T-helper 9 cell (primary cell): ENCODE data around the gene FBXL16.
"Not testable (repeated sequence)": the region's sequence is repeated elsewhere in the genome, so short reads cannot be mapped to it uniquely, and the experiment has no call there.

ENCODE experiments used
- DNase-seq: peaks from one replicate; pipeline ENCODE4 v3.0.0-alpha.2; 2020

Gene FBXL16

DNA sequence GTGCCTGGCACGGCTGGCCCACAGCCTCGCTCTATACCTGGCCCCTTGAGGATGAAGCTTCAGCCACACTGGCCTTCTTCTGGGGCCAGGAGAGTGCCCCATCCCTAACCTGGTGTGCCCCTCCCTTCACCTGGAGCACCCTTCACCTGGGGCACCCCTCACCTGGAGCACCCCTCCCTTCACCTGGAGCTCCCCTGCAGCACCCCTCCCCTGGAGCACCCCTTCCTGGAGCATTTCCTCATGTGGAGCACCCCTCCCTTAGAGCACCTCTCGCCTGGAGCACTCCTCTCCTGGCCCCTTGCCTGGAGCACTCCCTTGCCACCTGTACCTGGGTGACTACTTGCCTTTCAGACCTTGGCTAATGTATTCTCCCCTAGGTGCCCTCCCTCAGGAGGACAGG lies 2.4 kb upstream of the FBXL16 start:
- DNase-seq: no peak

DNA sequence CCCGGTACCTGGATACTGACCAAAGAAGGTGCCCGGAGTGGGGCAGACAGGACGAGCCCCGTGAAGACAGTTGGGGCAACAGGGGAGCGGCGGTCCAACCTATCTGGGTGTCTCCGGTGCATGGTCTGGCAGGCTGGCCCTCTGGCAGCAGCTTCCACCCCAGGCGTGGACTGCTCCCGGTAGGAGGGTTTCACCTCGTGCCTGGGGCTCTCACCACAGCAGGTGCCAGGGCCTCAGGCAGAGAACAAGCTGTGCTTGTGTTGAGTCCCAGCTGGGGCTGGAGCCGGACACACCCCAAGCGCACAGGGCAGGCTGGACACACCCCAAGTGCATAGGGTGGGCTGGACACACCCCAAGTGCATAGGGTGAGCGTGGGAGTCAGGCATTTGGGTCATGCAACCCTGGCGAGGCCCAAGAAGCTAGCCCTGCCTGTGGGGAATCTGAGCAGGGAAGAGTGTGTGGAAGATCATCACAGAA lies 1.5 kb upstream of the FBXL16 start:
- no peak for DNase-seq

DNA sequence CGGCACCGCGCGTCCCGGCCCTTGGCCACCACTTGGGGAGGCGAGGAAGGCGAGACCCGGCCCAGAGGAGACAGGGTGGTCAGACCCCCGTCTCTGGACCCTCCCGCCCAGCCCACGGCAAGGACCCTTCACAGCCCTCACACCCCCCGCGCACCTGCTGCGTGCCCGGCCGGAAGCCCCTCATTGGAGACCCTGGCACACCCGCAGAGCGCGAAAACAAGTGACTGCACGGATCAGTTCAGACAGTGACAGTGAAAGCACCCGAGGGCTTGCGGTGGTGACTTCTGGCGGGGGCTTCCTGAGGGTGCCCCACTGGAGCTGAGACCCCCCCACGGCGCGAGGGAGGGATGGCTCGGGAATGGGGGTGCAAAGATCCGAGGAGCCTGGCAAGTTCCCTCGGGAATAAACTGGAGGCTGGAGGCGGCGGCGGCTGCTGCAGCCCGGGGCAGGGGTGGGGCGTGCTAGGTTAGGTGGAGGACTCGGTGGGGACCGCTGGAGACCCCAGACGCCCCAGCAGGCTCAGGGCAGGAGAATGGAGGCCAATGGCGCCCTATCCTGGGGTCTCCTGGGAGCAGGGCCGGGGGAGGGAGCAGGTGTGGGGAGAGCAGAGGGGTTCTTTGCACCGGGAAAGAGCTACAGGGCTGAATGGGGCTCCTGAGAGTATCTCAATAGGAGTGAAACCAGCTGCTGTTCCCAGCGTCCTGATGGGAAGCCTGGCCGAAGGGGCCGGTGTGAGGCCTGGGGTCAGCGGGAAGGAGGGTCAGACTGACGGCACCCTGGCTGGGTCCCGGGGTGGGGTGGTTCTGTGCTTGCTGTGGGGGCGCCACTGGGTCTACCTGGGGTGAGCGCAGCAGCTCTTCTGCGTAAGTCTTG lies 824 bp upstream of the FBXL16 start:
- DNase-seq: no peak

DNA sequence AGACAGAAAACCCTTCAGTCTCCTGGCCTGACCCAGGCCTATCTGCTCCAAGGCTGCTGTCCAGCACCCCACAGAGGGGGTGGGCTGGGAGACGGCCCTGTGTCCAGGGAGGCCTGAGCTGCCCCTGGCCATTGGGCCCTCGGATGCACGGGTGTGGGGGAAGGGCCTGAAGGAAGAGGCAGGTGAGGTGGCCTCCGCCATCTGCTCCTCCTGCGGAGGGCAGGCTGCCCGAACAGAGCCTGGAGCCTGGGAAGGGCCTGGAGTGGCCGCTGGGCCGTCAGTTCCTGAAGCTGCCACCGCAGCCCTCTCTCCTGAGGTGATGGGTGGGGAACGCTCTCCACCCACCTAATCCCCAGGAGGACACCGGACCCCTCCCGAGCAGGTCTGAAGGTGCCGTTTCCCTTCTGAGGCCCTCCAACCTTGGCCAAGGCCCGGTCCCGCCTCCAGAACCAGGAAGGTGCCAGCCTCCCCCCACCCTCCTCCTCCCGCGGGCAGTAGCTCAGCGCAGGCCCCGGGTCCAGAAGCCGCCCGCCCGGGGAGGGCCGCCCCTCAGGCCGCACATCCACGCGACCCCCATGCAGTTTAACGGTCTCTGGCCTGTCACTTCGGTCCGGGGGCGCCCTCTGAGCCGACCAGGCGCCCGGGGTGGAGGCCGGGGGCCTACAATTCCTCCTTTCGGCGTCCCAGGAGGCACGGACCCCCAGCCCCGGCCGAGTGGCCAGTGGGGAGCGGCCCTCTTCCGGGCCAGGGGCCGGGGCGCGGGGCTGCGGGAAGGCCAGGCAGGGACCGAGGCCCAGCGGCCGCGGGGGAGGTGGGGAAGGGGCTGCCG lies 835 bp downstream of the FBXL16 start:
- no peak for DNase-seq

DNA sequence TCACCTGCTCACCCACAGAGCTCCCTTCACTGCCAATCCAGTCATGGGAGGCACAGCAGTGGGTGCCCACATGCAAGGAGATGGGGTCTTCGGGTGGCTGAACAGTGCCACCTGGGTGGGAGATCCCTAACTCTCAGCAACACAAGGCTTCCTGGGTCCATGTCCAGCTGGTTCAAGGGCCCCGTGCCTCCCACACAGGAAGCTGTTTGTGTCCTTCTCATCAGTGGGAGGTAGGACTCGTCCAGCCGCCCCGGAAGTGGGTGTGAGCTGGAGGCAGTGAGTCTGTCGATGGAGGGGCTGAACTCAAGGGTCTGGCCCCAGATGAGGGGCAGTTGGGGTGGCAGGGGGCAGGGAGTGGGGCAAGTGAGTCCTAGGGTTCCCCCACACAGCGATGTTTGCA lies 1.6 kb downstream of the FBXL16 start:
- DNase-seq: no peak

DNA sequence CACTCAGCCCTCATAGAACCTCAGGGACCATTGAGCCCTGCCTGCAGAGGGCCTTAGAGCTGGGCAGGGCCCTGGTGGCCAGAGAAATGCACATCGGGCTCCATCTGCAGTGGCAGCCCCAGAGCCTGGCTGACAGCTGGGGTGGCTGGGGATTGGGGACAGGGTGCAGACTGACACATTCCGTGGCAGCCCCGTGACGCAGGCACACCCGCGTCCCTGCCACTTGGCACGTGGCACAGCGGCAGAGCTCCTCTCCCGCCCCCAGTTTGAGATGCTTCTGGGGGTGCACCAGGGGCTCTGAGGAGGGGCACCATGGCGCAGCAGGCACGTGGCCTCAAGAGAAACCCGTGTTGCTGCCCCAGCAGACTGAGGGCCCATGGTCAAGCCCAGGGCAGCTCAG lies 2.2 kb downstream of the FBXL16 start:
- DNase-seq: no peak

DNA sequence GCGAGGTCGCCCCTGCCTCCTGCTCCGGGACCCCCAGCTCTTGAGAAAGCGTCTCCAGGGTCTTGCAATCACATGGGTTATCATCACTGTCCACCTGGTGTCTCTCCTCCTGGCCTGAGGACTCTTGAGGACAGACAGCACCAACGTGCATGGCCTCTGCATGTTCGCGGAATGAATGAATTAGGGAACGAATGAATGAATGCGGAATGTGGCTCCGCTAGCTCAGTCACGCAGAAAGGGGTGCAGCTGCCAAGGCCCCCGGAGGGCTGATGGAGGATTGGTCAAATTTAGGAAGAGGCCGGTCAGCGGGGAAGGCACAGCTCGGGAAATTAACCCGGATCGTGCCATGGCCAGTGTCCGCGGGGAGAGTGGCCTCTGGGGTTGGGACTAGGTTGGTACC lies 3.3 kb downstream of the FBXL16 start:
- DNase-seq: no peak

DNA sequence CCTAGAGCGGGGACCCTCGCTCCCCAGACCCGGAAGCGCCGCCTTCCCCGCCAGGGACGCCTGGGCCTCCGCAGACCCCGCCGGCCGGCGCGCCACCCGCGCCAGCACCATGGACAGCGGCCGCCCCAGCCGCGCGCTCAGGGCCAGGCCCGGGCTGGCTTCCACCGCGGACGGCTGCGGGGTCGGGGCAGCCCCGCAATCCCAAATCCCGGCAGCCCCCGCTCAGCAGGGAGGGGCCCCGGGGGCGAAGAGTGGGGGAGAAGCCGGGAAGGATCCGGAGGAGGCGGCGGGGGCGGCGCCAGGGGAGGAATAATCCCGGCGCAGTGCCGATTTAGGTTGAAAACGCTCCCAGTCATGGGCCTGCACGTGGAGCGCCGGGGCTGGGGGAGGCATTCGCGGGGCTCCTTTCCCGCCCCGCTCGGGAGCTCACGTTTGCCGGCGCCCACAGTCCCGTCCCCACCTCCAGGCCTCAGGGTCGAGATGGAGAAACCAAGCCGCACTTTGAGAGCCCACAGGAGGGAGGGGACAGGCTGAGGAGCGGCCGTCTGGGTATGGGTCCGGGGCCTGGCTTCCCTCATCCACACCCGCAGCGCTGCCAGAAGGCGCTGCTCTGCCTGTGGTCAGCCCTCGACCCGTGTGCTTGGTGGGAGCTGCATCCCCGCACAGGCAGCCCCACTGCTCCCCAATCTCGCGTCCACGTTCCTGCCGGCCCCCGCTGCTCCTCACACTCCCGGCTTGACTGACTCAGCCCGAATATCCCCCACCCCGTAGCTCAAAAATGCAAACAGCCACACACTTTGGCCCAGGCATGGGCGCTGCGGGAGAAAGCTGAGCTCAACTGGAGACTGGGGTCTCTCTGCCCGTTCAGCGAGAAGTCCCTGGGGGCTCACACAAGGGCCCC lies 4.7 kb downstream of the FBXL16 start:
- DNase-seq: peak; percentile 61

DNA sequence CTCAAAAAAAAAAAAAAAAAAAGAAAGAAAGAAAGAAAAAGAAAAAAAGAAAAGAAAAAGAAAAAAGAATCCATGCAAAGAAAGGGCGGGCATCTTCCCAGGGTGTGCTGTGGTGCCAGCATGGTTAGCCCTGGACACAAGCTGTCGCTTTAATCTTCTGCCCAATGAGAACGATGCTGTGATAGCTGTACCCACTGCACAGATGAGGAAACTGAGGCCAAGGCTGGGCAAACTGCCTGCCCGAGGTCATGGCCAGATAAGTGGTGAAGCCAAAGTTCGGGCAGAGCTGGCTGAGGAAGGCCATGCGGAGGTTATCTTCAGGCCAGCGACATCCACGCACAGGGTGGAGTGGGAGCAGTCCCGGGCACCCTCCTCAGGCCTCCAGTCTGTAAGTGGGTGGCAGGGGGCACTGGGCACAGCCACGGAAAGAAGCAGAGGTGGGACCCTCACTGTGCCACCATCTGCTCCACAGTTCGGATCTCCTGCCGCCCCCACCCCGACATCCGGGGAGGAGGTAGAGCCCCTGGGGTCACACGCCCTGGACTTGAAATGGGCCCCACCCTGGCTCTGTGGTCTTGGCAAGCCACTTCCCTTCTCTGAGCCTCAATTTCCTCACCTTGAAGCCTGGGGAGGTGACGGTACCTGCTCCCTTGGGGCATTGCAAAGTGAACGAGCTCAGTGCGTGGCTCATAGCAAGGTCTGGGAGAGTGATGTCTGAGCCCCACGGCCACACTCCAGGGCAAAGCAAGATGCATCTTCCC lies 6.5 kb downstream of the FBXL16 start:
- no peak for DNase-seq

DNA sequence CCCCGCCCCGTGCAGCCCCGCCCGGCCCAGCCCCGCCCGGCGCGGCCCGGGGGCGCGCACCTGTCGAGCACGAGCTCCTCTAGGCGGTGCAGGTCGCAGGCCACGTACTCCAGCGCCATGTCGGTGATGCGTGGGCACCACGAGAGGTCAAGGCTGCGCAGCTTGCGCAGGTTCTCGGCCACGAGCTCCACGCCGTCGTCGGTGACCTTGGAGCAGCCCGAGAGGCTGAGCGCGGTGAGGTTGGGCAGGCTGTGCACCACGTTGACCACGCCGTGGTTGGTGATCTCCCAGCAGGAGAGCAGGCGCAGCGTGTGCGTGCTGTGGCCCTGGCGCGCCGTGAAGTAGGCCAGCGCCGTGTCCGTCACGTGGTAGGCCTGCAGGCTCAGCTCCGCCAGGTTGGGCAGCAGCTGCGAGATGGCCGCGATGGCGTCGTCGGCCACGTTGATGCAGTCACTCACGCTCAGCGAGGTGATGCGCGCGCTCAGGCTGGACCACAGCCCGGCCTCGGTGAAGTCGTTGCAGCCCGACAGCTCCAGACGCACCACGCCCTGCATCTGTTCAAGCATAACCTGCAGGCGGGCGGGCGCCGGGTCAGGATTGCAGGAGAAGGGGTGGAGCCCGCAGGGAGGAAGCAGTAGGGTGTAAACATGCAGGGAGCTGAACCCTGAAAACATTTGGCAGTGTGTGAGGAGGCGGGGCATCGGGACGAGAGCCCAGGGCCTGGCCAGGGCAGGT lies 10.1 kb downstream of the FBXL16 start:
- DNase-seq: peak; percentile 61

DNA sequence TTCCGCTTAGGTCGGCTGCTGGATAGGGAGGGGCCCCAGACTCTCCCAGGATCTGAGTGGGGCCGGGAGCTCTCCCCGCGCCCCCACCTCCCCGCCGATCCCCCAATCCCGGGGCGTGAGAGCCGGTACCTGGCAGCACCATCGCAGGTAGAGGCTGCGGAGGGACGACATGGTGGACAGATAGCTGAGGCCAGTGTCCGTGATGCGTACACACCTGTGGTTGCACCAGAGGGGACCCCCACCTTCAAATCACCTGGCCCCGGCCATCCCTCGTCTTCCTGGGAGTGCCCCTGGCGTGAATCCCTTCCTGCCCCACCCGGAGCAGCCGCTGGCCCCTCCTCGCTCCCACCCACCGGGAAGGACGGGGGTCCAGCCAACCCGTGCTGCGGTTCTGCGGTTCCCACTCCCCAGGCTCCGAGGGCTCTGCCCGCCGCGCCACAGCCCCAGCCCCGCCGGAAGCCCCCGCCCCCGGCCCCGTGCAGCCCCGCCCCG lies 10.7 kb downstream of the FBXL16 start:
- DNase-seq: no peak

DNA sequence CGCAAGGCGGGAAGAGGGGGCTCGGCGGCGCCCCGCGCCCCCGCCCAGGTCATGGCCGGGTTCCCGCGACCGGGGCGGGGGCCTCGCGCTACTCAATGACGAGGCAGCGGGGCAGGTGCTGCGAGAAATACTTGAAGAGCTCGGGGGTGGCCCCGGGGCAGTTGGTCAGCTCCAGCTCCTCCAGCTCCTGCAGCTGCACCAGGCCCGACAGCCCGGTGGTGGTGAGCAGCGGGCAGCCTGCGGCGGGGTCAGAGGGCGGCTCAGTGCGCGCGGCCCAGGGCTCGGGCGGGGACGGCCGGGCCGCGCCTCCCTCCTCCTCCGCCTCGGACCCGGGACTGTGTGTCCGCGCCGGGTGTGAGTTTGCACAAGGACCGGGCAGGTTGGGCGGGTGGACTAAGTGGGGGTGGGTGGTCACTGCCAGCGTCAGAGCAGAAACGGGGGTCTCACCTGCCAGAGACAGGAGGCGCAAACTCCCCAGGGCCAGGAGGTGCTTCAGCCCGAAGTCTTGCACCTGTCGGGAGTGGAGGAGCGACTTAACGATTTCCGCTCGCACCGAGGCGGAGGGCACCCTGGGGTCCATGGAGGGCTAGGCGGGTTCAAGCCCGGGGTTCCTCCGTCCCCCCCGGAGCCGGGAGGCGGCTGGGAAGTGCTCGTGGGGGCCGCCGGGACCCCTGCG lies 11.3 kb downstream of the FBXL16 start:
- DNase-seq: no peak

DNA sequence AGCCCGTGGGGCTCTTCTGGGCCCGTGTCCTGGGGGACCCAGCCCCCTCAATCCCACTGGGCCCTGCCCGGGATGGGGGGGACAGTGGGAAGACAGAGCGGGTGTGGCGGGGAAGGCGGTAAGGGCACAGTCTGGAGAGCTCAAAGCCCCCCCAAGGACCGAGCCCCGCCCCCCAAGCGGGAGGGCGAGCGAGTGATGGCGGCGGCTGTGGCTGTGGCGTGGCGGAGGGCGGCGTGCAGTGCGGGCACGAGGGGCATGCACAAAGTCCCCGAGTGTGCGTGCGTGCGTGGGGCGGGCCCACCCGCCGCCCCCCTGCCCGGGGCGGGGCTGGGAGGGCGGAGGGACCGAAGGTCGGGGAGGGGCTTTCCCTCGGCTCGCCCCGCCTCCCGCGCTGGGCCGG lies 11.8 kb downstream of the FBXL16 start:
- DNase-seq: no peak

DNA sequence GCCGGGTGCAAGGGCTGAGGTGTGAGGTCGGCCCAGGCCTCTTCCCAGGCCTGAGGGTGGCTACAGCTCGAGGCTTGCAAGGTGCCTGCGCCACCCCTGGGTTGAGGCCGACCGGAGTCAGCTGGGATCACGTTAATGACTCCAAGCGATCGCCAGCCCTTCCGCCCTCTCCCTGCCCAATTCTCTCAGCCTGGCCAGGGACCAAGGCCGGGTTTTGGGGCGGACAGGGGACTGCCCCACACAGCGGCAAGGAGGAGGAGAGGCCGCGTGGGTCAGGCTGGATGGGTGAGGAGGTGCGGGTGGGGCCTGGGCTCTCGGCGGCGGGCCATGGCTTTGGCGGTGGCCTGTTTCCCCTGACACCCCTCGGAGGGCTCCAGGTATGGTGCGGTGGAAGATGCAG lies 12.2 kb downstream of the FBXL16 start:
- DNase-seq: no peak

DNA sequence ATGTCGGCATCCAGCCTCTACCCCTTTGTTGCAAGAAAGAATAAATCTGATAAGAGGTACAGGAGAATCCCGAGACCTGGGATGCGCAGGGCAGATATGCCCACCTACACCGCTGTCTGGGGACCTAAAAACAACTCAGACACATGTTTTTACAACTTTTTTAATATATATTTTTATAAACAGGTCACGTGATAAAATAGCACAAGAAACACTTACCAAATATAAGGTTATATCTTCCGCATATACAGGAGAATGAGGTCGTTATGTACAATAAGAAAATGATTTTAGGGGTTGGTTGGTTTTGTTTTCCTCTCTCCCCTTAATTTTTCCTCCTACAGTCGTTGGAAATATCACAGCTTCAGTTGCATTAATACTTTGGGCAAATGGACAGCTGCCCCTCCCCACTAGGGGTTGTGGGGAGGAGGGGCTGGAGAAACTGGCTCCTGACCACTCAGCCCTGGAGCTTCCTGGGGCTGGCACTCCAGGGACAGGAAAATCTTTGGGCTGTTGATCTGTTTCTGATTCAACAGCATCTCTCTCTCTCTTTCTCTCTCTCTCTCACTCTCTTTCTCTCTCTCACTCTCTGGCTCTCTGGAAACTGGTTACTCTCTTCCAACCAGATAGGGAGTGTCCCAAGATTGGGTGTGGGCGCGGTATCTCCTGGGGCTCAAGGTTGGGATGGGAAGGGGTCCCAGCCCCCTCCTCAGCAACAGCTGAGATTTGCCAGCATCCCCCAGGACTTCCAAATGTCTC lies 13.1 kb downstream of the FBXL16 start:
- DNase-seq: no peak

DNA sequence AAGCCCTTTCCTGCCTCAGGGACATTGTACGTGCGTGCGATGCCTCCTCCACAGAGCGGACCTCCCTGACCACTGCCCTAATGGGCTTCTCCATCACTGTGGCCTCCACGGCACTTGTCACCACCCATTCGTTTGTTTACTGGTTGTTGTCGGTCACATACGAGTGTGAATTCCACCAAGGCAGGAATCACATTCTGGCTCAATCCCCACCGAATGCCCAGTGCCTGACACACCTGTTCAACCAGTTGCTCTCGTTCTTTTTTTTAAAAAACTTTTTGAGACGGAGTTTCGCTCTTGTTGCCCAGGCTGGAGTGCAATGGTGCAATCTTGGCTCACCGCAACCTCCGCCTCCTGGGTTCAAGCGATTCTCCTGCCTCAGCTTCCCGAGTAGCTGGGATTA lies 14.4 kb downstream of the FBXL16 start:
- not testable (repeated sequence) for DNase-seq

DNA sequence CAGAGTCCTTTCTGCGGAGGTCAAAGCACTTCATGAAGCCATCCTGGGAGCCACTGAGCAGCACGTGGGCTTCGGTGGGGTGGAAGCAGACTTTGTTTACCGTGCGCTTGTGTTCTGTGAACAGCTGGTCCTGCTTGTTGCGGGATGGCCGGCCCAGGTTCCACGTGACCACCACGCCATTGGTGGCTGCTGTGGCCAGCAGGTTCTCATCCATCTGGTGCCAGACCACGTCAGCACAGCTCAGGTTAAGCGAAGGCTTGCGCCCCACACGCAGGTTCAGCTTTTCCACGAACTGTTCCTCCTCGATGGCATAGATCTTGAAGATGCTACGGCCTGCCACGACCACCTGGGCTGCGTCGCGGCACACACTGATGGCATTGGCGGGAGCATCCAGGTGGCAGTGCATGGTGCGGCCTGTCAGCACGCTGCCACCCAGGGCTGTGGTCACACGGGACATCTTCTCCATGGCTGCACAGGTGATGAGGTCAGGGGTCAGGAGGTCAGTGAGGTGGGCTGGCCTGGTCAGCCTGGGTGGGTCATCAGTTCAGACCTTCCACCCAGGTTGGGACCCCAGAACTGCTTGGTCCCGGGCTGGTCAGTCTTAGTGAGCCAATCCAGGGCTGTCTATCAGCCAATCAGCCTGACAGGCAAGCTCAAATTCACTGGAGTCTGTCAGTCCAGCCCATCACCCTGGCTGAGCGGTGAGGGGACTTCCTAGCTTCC lies 16.3 kb downstream of the FBXL16 start:
- DNase-seq: no peak

DNA sequence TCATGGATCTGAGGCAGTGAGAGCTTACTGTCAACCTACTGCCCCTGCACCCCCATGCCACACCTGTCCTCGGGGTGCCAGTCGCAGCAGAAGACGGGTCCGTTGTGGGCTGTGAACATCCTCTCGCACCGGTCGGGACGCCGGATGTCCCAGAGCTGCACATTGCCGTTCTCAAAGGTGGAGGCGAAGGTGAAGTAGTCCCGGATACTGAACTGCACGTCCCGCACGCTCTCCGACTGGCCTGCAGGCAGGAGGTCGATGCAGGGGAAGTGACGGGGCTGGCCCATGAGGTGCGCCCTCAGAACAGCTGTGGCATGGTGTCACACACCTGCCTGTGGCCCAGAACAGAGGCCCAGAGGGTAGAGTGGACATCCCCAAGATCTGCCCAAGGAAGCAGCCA lies 18.1 kb downstream of the FBXL16 start:
- DNase-seq: no peak
